Kidney (tissue), 14 donors: Measurements from ENCODE around the gene PYGB. TPM values are rescaled to one million over a fixed set of nuclear protein-coding genes. Genes with fewer than 3 reads are reported as not detected.

ENCODE experiments used
- DNase-seq, 5 donors: peaks; one replicate each; pipeline ENCODE4 v3.0.0-alpha.2; 2013 to 2020
- FAIRE-seq: peaks from 2 replicates; lab custom pipeline; 2012; peaks lifted over from hg19 to GRCh38; lab: Jason Lieb, UNC
- H3K27ac ChIP-seq, 2 donors: one replicate each; pipeline ENCODE4 v1.7.0; 2013; ENCODE audit warnings: low read depth in 2 of 2, low read length in 2 of 2, inconsistent platforms in 1 of 2
- H3K27me3 ChIP-seq: one replicate; pipeline ENCODE4 v1.7.1; 2013; ENCODE audit warnings: low read length, inconsistent platforms; ENCODE audit not compliant: control insufficient read depth, insufficient read depth
- H3K36me3 ChIP-seq, 3 donors: one replicate each; pipeline versions ENCODE4 v1.7.0 to v1.7.1; 2013; ENCODE audit warnings: low read length in 3 of 3, control low read depth in 1 of 3, inconsistent platforms in 1 of 3; ENCODE audit not compliant: insufficient read depth in 3 of 3, control insufficient read depth in 2 of 3
- H3K4me1 ChIP-seq, 3 donors: one replicate each; pipeline versions ENCODE4 v1.7.0 to v1.7.1; 2013; ENCODE audit warnings: low read length in 3 of 3, inconsistent platforms in 1 of 3, low read depth in 1 of 3; ENCODE audit not compliant: control insufficient read depth in 2 of 3, insufficient read depth in 2 of 3
- H3K4me3 ChIP-seq, 3 donors: one replicate each; pipeline versions ENCODE4 v1.7.0 to v1.8.1; 2013; ENCODE audit warnings: low read length in 3 of 3, control low read depth in 1 of 3, inconsistent platforms in 1 of 3
- H3K9ac ChIP-seq, 3 donors: one replicate each; pipeline versions ENCODE4 v1.7.0 to v1.7.1; 2013; ENCODE audit warnings: low read length in 3 of 3, control low read depth in 1 of 3, inconsistent platforms in 1 of 3
- H3K9me3 ChIP-seq, 3 donors: one replicate each; pipeline versions ENCODE4 v1.7.0 to v1.7.1; 2013; ENCODE audit warnings: low read length in 3 of 3, control low read depth in 1 of 3, inconsistent platforms in 1 of 3; ENCODE audit not compliant: control insufficient read depth in 2 of 3, insufficient read depth in 1 of 3
- intact Hi-C: fragments of 100-400 bp; cut with DNase I; formaldehyde crosslinking; loops from one replicate; pipeline ENCODE4 v1.11.1; 2022
- polyA plus RNA-seq: library from polyadenylated mRNA; stranded (reverse); fragments of 350-450 nt; fragmentation: Illumina TruSeq; extraction: RNeasy Lipid Tissue Mini Kit (QIAGEN cat#74804); gene quantifications from one replicate; pipeline ENCODE4 v1.2.3, GENCODE V29; 2014; ENCODE audit warnings: low read depth, low replicate concordance; ENCODE audit not compliant: insufficient read depth
- total RNA-seq: library from RNA; stranded (reverse); fragmentation: NEBNext Ultra II Directional; extraction: Animal tissue kit (Norgen Biotek cat#: 25700); gene quantifications from one replicate; pipeline ENCODE4 v1.2.1, GENCODE V29; 2021
- TF ChIP-seq, protein P1 (sequence below): IDR thresholded peaks from 3 replicates; pipeline ENCODE4 v1.5.1; 2012; ENCODE audit warnings: mild to moderate bottlenecking, moderate library complexity, borderline replicate concordance; ENCODE audit not compliant: insufficient read depth; ENCODE audit errors: extremely low read depth
- donor health status: control.
- donor health status: control.
- donor health status: control.
- donor health status: control.
- donor health status: control.
- donor health status: DM: yes; HTN: yes; CAD: no.
- donor health status: Normal renal cell carcinoma (clear cell type).

Gene PYGB
- total and polyA plus RNA-seq, 2 donors from 2014 or later = 50.9 to 176 TPM

- no peaks in the 10 kb centered on the region for H3K27me3 ChIP-seq
- H3K4me3 ChIP-seq = no peak overlapping the region
- no peak for FAIRE-seq
- no peak overlapping the region for H3K27ac ChIP-seq
- intact Hi-C loops = no loop called here
- H3K4me1 ChIP-seq = peaks cover 0 to 16% (median 15%) of the 10 kb centered on the region in 3 donors
- no peak overlapping the region for H3K9ac ChIP-seq
- TF ChIP-seq, protein P1, sequence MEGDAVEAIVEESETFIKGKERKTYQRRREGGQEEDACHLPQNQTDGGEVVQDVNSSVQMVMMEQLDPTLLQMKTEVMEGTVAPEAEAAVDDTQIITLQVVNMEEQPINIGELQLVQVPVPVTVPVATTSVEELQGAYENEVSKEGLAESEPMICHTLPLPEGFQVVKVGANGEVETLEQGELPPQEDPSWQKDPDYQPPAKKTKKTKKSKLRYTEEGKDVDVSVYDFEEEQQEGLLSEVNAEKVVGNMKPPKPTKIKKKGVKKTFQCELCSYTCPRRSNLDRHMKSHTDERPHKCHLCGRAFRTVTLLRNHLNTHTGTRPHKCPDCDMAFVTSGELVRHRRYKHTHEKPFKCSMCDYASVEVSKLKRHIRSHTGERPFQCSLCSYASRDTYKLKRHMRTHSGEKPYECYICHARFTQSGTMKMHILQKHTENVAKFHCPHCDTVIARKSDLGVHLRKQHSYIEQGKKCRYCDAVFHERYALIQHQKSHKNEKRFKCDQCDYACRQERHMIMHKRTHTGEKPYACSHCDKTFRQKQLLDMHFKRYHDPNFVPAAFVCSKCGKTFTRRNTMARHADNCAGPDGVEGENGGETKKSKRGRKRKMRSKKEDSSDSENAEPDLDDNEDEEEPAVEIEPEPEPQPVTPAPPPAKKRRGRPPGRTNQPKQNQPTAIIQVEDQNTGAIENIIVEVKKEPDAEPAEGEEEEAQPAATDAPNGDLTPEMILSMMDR = no peak
- H3K9me3 ChIP-seq = no peaks in the 10 kb centered on the region
- no peaks in the 10 kb centered on the region for H3K36me3 ChIP-seq
- DNase-seq = no peak
These were observed 94.1 kb downstream of the PYGB start for GRCh38 chr20:25341716-25342680.

GRCh38 chr20:25344634-25345033 lies 96.7 kb downstream of the PYGB start:
- FAIRE-seq (no peak), DNase-seq (no peak)
- Histone ChIP-seq H3K27ac (no peak overlapping the region), H3K36me3 (no peaks in the 10 kb centered on the region), H3K9ac (no peak overlapping the region), H3K9me3 (no peaks in the 10 kb centered on the region), H3K4me3 (no peak overlapping the region), H3K4me1 (peaks cover 0 to 5% (median 5%) of the 10 kb centered on the region in 3 donors), H3K27me3 (no peaks in the 10 kb centered on the region)
- TF ChIP-seq, protein P1 = no peak
- intact Hi-C loops = no loop called here

- FAIRE-seq (no peak), DNase-seq (no peak)
- Histone ChIP-seq H3K9me3 (no peaks in the 10 kb centered on the region), H3K27ac (no peak overlapping the region), H3K4me1 (peaks cover 0 to 5% (median 0%) of the 10 kb centered on the region in 3 donors), H3K36me3 (no peaks in the 10 kb centered on the region), H3K9ac (no peak overlapping the region), H3K4me3 (no peak overlapping the region), H3K27me3 (no peaks in the 10 kb centered on the region)
- TF ChIP-seq, protein P1 = no peak
- intact Hi-C loops = no loop called here
These were observed 97.8 kb downstream of the PYGB start for GRCh38 chr20:25345721-25346120.
